ENCODE data around the gene NTMT1.

NTMT1 gene

GRCh38 chr9:129624947-129625346 lies 1.0 kb upstream of the NTMT1 start:
- Histone ChIP-seq H3K4me3 (peak overlapping the region; percentile 84), H3K4me1 (peaks cover 75% of the 10 kb centered on the region), H3K9ac (peak overlapping the region; percentile 91), H4K20me1 (peaks cover 38% of the 10 kb centered on the region), H3K36me3 (peaks cover 22% of the 10 kb centered on the region), H3K9me3 (no peaks in the 10 kb centered on the region), H3K27me3 (peaks cover 21% of the 10 kb centered on the region), H3K27ac (peak overlapping the region; percentile 97), H3K4me2 (peak overlapping the region; percentile 96)
- TF ChIP-seq Cebpa-rat (IDR thresholded peaks at IDR 0.05): peak; percentile 79

GRCh38 chr9:129626625-129627284 lies 792 bp downstream of the NTMT1 start:
- H3K27me3 ChIP-seq: peaks cover 3% of the 10 kb centered on the region; the same call in 1 of the 2 replicates
- H4K20me1 ChIP-seq: peaks cover 56% of the 10 kb centered on the region
- peak overlapping the region; percentile 84 for H3K4me3 ChIP-seq
- H3K9ac ChIP-seq: peak overlapping the region; percentile 91
- no peaks in the 10 kb centered on the region for H3K9me3 ChIP-seq
- peaks cover 79% of the 10 kb centered on the region for H3K4me1 ChIP-seq
- peak overlapping the region; percentile 96 for H3K4me2 ChIP-seq
- TF ChIP-seq Cebpa-rat (IDR thresholded peaks at IDR 0.05): no peak
- peaks cover 38% of the 10 kb centered on the region for H3K36me3 ChIP-seq
- peak overlapping the region; percentile 97 for H3K27ac ChIP-seq

DNA sequence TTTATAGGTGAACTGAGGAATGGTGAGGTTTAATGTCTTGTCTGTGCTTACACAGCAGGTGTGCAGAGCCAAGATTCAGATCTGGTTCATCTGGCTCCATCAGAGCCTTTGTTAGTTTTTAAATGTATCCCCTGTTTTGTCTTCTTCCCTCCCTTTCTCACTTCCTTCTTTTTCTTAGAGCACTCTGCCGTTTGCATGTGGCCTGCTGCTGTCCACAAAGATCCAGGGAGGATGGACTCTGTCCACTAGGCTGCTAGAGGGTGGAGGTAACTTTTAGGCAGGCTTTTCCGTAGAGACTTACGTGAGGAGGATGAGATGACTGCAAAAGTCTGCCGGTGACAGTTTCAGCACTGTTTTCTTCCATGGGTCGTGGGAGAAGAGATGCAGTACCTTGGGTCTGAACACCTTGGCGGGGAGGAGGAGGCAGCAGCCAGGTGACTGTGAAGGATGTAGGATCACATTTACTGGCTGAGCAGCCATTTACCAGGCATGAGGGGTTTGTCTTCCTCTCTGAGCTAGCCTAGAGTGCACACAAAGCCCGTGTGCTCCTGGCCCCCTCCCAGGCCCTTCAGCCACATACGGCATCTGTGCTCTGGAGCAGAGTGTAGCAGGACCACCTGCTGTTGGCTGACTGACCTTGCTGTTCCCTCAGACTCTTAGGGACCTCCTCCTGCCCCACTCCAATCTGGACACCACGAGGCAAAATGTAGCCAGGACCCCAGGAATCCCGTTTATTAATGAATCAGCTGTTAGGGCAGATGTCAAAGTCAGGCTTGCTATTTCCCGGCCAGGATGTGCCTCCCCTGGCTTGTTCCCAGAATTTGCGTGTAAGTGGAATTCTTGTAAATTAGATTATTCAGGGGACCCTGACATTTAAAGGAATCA lies 1.8 kb downstream of the NTMT1 start:
- Histone ChIP-seq H4K20me1 (peaks cover 66% of the 10 kb centered on the region), H3K9me3 (no peaks in the 10 kb centered on the region), H3K4me1 (peaks cover 89% of the 10 kb centered on the region), H3K27me3 (no peaks in the 10 kb centered on the region), H3K36me3 (peaks cover 48% of the 10 kb centered on the region), H3K9ac (peak overlapping the region; percentile 91), H3K4me3 (peak overlapping the region; percentile 84), H3K27ac (peak overlapping the region; percentile 97), H3K4me2 (peak overlapping the region; percentile 96)
- no peak for TF ChIP-seq Cebpa-rat (IDR thresholded peaks at IDR 0.05)

GRCh38 chr9:129628709-129629108 lies 2.7 kb downstream of the NTMT1 start:
- Histone ChIP-seq H3K36me3 (peaks cover 57% of the 10 kb centered on the region), H3K4me2 (peak overlapping the region; percentile 96), H3K4me3 (no peak overlapping the region), H3K9me3 (no peaks in the 10 kb centered on the region), H3K4me1 (peaks cover 82% of the 10 kb centered on the region), H3K27me3 (no peaks in the 10 kb centered on the region), H3K9ac (no peak overlapping the region; the same call in 1 of the 2 replicates), H3K27ac (no peak overlapping the region), H4K20me1 (peaks cover 75% of the 10 kb centered on the region)
- TF ChIP-seq Cebpa-rat (IDR thresholded peaks at IDR 0.05): no peak

DNA sequence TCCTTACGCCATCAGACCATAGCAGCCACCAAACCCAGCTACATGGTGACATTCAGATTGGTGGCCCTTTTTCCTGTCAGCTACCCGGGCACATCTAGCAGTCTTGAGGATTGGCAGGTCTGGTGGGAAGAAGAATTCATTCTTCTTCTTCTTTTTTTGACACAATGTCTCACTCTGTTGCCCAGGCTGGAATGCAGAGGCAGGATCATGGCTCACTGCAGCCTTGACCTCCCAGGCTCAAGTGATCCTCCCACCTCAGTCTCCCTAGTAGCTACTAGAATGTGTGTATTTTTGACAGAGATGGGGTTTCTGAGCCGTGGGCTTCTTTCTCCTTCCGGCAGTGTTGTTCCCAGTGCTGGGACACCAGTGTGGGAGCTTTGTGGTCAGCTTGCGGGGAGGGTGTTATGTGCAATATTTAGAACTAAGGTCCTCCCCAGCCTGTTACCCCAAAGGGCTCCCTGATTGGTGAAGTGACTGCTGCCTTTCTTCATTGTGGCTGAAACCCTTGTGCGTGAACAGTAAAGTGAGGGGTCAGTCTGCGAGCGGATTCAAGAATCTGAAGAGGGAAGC lies 3.4 kb downstream of the NTMT1 start:
- H4K20me1 ChIP-seq: peaks cover 81% of the 10 kb centered on the region
- no peaks in the 10 kb centered on the region for H3K9me3 ChIP-seq
- peaks cover 76% of the 10 kb centered on the region for H3K4me1 ChIP-seq
- peak overlapping the region; percentile 7; the same call in 1 of the 2 replicates for H3K4me2 ChIP-seq
- TF ChIP-seq Cebpa-rat (IDR thresholded peaks at IDR 0.05): no peak
- 0 out of 2 replicates have a peak overlapping the region, but pooled peaks have one; percentile 29 for H3K9ac ChIP-seq
- H3K4me3 ChIP-seq: no peak overlapping the region
- peaks cover 64% of the 10 kb centered on the region for H3K36me3 ChIP-seq
- H3K27me3 ChIP-seq: no peaks in the 10 kb centered on the region
- H3K27ac ChIP-seq: no peak overlapping the region

GRCh38 chr9:129630967-129631673 lies 5.2 kb downstream of the NTMT1 start:
- H3K27me3 ChIP-seq: no peaks in the 10 kb centered on the region
- no peak overlapping the region for H3K4me3 ChIP-seq
- H3K27ac ChIP-seq: peak overlapping the region; percentile 6; the same call in 1 of the 2 replicates
- H4K20me1 ChIP-seq: peaks cover 99% of the 10 kb centered on the region
- H3K9me3 ChIP-seq: no peaks in the 10 kb centered on the region
- H3K36me3 ChIP-seq: peaks cover 82% of the 10 kb centered on the region
- H3K4me2 ChIP-seq: peak overlapping the region; percentile 48
- no peak for TF ChIP-seq Cebpa-rat (IDR thresholded peaks at IDR 0.05)
- peaks cover 61% of the 10 kb centered on the region for H3K4me1 ChIP-seq
- peak overlapping the region; percentile 24; the same call in 1 of the 2 replicates for H3K9ac ChIP-seq

DNA sequence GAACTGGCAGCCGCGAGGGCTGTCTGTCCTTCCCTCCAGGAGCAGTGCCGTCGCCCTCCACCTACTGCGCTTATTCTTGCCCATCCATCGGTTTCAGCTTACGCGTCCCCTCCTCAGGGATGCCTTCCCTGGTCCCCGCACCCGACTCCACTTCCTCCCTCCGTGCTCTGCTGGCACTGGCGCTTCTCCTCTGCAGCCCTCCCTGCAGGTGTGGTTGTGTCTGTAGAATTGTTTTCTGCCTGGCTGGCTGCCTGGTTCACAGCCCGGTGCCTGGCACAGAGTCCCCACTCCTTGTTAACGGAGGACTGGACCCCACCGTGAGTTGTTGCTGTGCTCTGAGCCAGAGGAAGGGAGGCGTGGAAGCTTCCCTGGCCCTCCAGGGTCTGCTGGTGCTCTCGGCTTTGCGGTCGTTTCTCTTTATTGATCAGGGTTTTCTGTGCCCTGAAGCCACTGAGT lies 5.7 kb downstream of the NTMT1 start:
- Histone ChIP-seq H4K20me1 (peaks cover 99% of the 10 kb centered on the region), H3K9ac (peak overlapping the region; percentile 3; the same call in 1 of the 2 replicates), H3K4me2 (peak overlapping the region; percentile 48), H3K4me3 (no peak overlapping the region), H3K27ac (no peak overlapping the region), H3K27me3 (no peaks in the 10 kb centered on the region), H3K36me3 (peaks cover 87% of the 10 kb centered on the region), H3K9me3 (no peaks in the 10 kb centered on the region), H3K4me1 (peaks cover 66% of the 10 kb centered on the region)
- TF ChIP-seq Cebpa-rat (IDR thresholded peaks at IDR 0.05): no peak

GRCh38 chr9:129632460-129632859 lies 6.5 kb downstream of the NTMT1 start:
- peaks cover 66% of the 10 kb centered on the region for H3K4me1 ChIP-seq
- no peaks in the 10 kb centered on the region for H3K27me3 ChIP-seq
- peak overlapping the region; percentile 3; the same call in 1 of the 2 replicates for H3K9ac ChIP-seq

GRCh38 chr9:129633207-129633606 lies 7.2 kb downstream of the NTMT1 start:
- Histone ChIP-seq H3K36me3 (peaks cover 98% of the 10 kb centered on the region), H4K20me1 (peaks cover 99% of the 10 kb centered on the region)
- no peak for TF ChIP-seq Cebpa-rat (IDR thresholded peaks at IDR 0.05)

More at GRCh38 chr9:129632460-129632859, 6.5 kb downstream of the NTMT1 start:
- no peak for TF ChIP-seq Cebpa-rat (IDR thresholded peaks at IDR 0.05)
- H3K36me3 ChIP-seq: peaks cover 95% of the 10 kb centered on the region
- no peak overlapping the region for H3K27ac ChIP-seq
- peaks cover 99% of the 10 kb centered on the region for H4K20me1 ChIP-seq
- no peak overlapping the region for H3K4me3 ChIP-seq
- peak overlapping the region; percentile 48; the same call in 1 of the 2 replicates for H3K4me2 ChIP-seq
- no peaks in the 10 kb centered on the region for H3K9me3 ChIP-seq

More at GRCh38 chr9:129633207-129633606, 7.2 kb downstream of the NTMT1 start:
- Histone ChIP-seq H3K27me3 (no peaks in the 10 kb centered on the region), H3K4me2 (no peak overlapping the region), H3K4me3 (no peak overlapping the region), H3K27ac (no peak overlapping the region), H3K9me3 (no peaks in the 10 kb centered on the region), H3K9ac (no peak overlapping the region), H3K4me1 (peaks cover 64% of the 10 kb centered on the region)
